GM18868 (cell line): ENCODE measurements around the gene IQCH.

Source experiments
- ATAC-seq: cut with Tn5 transposase; IDR thresholded peaks from one replicate; pipeline ENCODE4 v1.9.1; 2021; ENCODE audit warnings: mild to moderate bottlenecking, moderate library complexity; ENCODE audit not compliant: unreplicated experiment

The IQCH gene

GRCh38 chr15:67521783-67522568, 267.4 kb downstream of the IQCH start:
- ATAC-seq = no peak

GRCh38 chr15:67523330-67523729, 268.7 kb downstream of the IQCH start:
- ATAC-seq = no peak

- ATAC-seq = no peak
Measured at GRCh38 chr15:67524235-67524634, 269.6 kb downstream of the IQCH start.

GRCh38 chr15:67528513-67528912, 273.9 kb downstream of the IQCH start:
- no peak for ATAC-seq

- no peak for ATAC-seq
Measured at GRCh38 chr15:67531379-67531914, 276.9 kb downstream of the IQCH start.

GRCh38 chr15:67533873-67534272, 279.3 kb downstream of the IQCH start:
- ATAC-seq = no peak

GRCh38 chr15:67534360-67534759, 279.8 kb downstream of the IQCH start:
- ATAC-seq = no peak

- ATAC-seq = no peak
Measured at GRCh38 chr15:67537771-67538170, 283.2 kb downstream of the IQCH start.

GRCh38 chr15:67542420-67543347, 288.1 kb downstream of the IQCH start, which contains the start of gene MAP2K5:
Gene MAP2K5 (plus strand): TSS chr15:67542703. CDS start chr15:67543336, 633 bp downstream.
- peak; percentile 41 for ATAC-seq

GRCh38 chr15:67543348-67543718, 288.7 kb downstream of the IQCH start:
- ATAC-seq = no peak

GRCh38 chr15:67544475-67544874, 289.9 kb downstream of the IQCH start:
- ATAC-seq = no peak

GRCh38 chr15:67545864-67546263, 291.3 kb downstream of the IQCH start:
- ATAC-seq = no peak

- no peak for ATAC-seq
Measured at GRCh38 chr15:67547064-67547463, 292.5 kb downstream of the IQCH start.

GRCh38 chr15:67547836-67548235, 293.2 kb downstream of the IQCH start:
- no peak for ATAC-seq

- ATAC-seq = no peak
Measured at GRCh38 chr15:67548236-67548852, 293.8 kb downstream of the IQCH start.

- no peak for ATAC-seq
Measured at GRCh38 chr15:67548862-67549651, 294.5 kb downstream of the IQCH start.

GRCh38 chr15:67549736-67550135, 295.1 kb downstream of the IQCH start:
- no peak for ATAC-seq

- no peak for ATAC-seq
Measured at GRCh38 chr15:67550522-67550921, 295.9 kb downstream of the IQCH start.

- ATAC-seq = no peak
Measured at GRCh38 chr15:67551207-67551743, 296.7 kb downstream of the IQCH start.
